Gastroesophageal sphincter (tissue), 3 donors: Measurements from ENCODE around the gene MAP7D2.

Experiments
- EP300 ChIP-seq: sonication (generic); formaldehyde crosslinking; IDR thresholded peaks from one replicate; pipeline ENCODE4 v1.6.1; 2017; ENCODE audit warnings: antibody characterized with exemption, mild to moderate bottlenecking
- POLR2A ChIP-seq, 2 donors: fragments of 450-650 bp; IDR thresholded peaks; one replicate each; pipeline ENCODE4 v1.6.1; 2017; ENCODE audit warnings: antibody characterized with exemption in 2 of 2, mild to moderate bottlenecking in 2 of 2, moderate library complexity in 1 of 2
- POLR2AphosphoS5 ChIP-seq: sonication (generic); formaldehyde crosslinking; IDR thresholded peaks from one replicate; pipeline ENCODE4 v1.6.1; 2017; ENCODE audit warnings: antibody characterized with exemption
- TF ChIP-seq, protein P1 (sequence below), 4 experiments: fragments of 200-600 bp in 2 of 4; fragments of 450-650 bp in 2 of 4; sonication (generic) in 1 of 4; IDR thresholded peaks; one replicate each; pipeline ENCODE4 v1.5.1; 2017 to 2019; ENCODE audit warnings: antibody characterized with exemption in 4 of 4, mild to moderate bottlenecking in 2 of 4, moderate library complexity in 2 of 4

DNA sequence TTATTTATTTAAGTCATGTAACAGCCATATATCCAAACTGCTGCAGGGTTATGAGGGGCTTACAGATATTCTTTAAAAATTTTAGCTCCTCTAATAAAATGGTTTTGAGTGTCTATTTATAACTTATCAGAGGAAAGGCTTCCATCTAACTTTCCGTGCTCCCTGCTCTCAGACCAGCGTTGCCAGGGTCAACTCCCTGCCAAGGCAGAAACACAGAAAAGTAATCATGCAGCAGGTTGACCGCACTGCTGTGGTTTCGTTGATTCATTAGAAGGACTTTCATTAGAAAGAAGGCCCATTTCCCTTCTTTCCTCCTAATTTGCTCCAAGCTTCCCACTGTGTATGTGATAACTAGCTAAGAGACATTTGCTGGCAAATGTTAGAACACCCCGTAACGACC, 159.8 kb downstream of the MAP7D2 start:
- TF ChIP-seq POLR2A (IDR thresholded peaks at IDR 0.05) (no peak), POLR2AphosphoS5 (no peak), EP300 (no peak)
- TF ChIP-seq, protein P1, sequence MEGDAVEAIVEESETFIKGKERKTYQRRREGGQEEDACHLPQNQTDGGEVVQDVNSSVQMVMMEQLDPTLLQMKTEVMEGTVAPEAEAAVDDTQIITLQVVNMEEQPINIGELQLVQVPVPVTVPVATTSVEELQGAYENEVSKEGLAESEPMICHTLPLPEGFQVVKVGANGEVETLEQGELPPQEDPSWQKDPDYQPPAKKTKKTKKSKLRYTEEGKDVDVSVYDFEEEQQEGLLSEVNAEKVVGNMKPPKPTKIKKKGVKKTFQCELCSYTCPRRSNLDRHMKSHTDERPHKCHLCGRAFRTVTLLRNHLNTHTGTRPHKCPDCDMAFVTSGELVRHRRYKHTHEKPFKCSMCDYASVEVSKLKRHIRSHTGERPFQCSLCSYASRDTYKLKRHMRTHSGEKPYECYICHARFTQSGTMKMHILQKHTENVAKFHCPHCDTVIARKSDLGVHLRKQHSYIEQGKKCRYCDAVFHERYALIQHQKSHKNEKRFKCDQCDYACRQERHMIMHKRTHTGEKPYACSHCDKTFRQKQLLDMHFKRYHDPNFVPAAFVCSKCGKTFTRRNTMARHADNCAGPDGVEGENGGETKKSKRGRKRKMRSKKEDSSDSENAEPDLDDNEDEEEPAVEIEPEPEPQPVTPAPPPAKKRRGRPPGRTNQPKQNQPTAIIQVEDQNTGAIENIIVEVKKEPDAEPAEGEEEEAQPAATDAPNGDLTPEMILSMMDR (IDR thresholded peaks at IDR 0.05) = no peak
